ENCODE measurements around the gene C17orf114.

C17orf114 gene

GRCh38 chr17:4766201-4766600 is 35.9 kb downstream of the C17orf114 start:
- TF ChIP-seq, protein P1, sequence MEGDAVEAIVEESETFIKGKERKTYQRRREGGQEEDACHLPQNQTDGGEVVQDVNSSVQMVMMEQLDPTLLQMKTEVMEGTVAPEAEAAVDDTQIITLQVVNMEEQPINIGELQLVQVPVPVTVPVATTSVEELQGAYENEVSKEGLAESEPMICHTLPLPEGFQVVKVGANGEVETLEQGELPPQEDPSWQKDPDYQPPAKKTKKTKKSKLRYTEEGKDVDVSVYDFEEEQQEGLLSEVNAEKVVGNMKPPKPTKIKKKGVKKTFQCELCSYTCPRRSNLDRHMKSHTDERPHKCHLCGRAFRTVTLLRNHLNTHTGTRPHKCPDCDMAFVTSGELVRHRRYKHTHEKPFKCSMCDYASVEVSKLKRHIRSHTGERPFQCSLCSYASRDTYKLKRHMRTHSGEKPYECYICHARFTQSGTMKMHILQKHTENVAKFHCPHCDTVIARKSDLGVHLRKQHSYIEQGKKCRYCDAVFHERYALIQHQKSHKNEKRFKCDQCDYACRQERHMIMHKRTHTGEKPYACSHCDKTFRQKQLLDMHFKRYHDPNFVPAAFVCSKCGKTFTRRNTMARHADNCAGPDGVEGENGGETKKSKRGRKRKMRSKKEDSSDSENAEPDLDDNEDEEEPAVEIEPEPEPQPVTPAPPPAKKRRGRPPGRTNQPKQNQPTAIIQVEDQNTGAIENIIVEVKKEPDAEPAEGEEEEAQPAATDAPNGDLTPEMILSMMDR (IDR thresholded peaks at IDR 0.05) = no peak
- no peaks in the 10 kb centered on the region for H3K9me3 ChIP-seq
- H3K27me3 ChIP-seq = peaks cover 4% of the 10 kb centered on the region
- peaks cover 29 to 31% of the 10 kb centered on the region in 2 experiments for H3K4me1 ChIP-seq (ENCODE audit: control insufficient read depth in 1 of 2, insufficient read depth in 1 of 2, low read depth in 1 of 2, low read length in 1 of 2)
- no peaks in the 10 kb centered on the region for H3K36me3 ChIP-seq
- no peak overlapping the region for H3K4me3 ChIP-seq (ENCODE audit: low read depth in 1 of 2, low read length in 1 of 2)
- H3K27ac ChIP-seq = peak overlapping the region; percentile 77

- H3K27ac ChIP-seq = peak overlapping the region; percentile 77
- H3K36me3 ChIP-seq = no peaks in the 10 kb centered on the region
- peaks cover 29 to 31% of the 10 kb centered on the region in 2 experiments for H3K4me1 ChIP-seq (ENCODE audit: control insufficient read depth in 1 of 2, insufficient read depth in 1 of 2, low read depth in 1 of 2, low read length in 1 of 2)
- TF ChIP-seq, protein P1 (IDR thresholded peaks at IDR 0.05) = peak; percentile 50
- H3K9me3 ChIP-seq = no peaks in the 10 kb centered on the region
- peaks cover 11% of the 10 kb centered on the region for H3K27me3 ChIP-seq
- H3K4me3 ChIP-seq (ENCODE audit: low read depth in 1 of 2, low read length in 1 of 2) = no peak overlapping the region
Measured at GRCh38 chr17:4764595-4764994, 37.5 kb downstream of the C17orf114 start.

DNA sequence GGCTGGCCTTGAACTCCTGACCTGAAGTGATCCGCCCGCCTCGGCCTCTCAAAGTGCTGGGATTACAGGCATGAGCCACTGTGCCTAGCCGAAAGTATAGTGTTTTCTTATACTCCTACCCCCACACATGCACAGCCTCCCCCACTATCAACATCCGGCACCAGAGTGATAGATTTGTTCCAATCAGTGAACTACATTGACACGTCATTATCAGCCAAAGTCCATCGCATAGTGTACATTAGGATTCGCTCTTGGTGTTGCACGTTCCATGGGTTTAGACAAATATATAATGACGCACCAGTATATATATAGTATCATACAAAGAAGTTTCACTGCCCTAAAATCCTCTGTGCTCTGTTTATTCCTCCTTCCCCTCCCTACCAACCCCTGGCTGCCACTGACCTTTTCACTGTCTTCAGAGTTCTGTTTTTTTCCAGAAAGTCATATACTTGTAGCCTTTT is 42.3 kb downstream of the C17orf114 start:
- no peaks in the 10 kb centered on the region for H3K9me3 ChIP-seq
- no peak overlapping the region for H3K27ac ChIP-seq
- TF ChIP-seq, protein P1 (IDR thresholded peaks at IDR 0.05) = no peak
- peaks cover 44% of the 10 kb centered on the region for H3K27me3 ChIP-seq
- no peak overlapping the region for H3K4me3 ChIP-seq (ENCODE audit: low read depth in 1 of 2, low read length in 1 of 2)
- H3K4me1 ChIP-seq (ENCODE audit: control insufficient read depth in 1 of 2, insufficient read depth in 1 of 2, low read depth in 1 of 2, low read length in 1 of 2) = peaks cover 9% of the 10 kb centered on the region in 2 experiments
- no peaks in the 10 kb centered on the region for H3K36me3 ChIP-seq

DNA sequence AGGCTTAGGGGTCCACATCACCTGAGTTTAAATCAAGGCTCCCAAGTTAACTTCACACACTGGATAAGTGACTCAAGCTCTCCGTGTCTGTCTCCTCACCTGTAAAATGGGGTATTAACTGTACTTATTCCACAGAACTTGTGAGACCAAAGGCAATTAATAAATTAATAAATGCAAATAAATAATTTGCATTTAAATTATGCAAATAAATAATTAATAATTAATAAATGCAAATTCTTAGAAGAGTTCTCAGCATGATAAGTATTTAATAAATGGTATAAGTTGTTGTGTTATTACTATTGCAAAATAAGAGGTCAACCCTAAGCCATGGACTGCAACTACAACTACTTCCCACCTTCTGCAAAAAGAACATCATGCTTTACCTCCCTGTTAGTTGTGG is 48.7 kb downstream of the C17orf114 start:
- Histone ChIP-seq H3K4me3 (ENCODE audit: low read depth in 1 of 2, low read length in 1 of 2) (no peak overlapping the region), H3K9me3 (no peaks in the 10 kb centered on the region), H3K27ac (no peak overlapping the region), H3K36me3 (no peaks in the 10 kb centered on the region), H3K4me1 (ENCODE audit: control insufficient read depth in 1 of 2, insufficient read depth in 1 of 2, low read depth in 1 of 2, low read length in 1 of 2) (peaks cover 2 to 7% of the 10 kb centered on the region in 2 experiments), H3K27me3 (peaks cover 94% of the 10 kb centered on the region)
- TF ChIP-seq, protein P1 (IDR thresholded peaks at IDR 0.05) = no peak

- Histone ChIP-seq H3K36me3 (no peaks in the 10 kb centered on the region), H3K4me3 (ENCODE audit: low read depth in 1 of 2, low read length in 1 of 2) (no peak overlapping the region), H3K27ac (no peak overlapping the region), H3K27me3 (peaks cover 97% of the 10 kb centered on the region), H3K9me3 (no peaks in the 10 kb centered on the region), H3K4me1 (ENCODE audit: control insufficient read depth in 1 of 2, insufficient read depth in 1 of 2, low read depth in 1 of 2, low read length in 1 of 2) (peaks cover 9 to 10% of the 10 kb centered on the region in 2 experiments)
- TF ChIP-seq, protein P1 (IDR thresholded peaks at IDR 0.05) = no peak
Measured at GRCh38 chr17:4751932-4752331, 50.2 kb downstream of the C17orf114 start.
